HepG2 (cell line): ENCODE data around the gene PHF5A. TPM values are rescaled to one million over a fixed set of nuclear protein-coding genes. Genes with fewer than 3 reads are reported as not detected.

Experiments used
- FOXA1 ChIP-seq, 2 experiments: fragments of 450-650 bp in 1 of 2; sonication (generic) in 1 of 2; formaldehyde crosslinking in 1 of 2; IDR thresholded peaks; 2 replicates each; pipeline versions ENCODE4 v1.4.0 to v1.6.1; 2016 to 2020; ENCODE audit warnings: missing genetic modification reagents in 1 of 2
- MYNN ChIP-seq: sonication (generic); formaldehyde crosslinking; IDR thresholded peaks from 2 replicates; pipeline ENCODE4 v1.4.0; 2020; ENCODE audit warnings: mild to moderate bottlenecking, low read depth, missing genetic modification reagents
- TFDP1 ChIP-seq: IDR thresholded peaks from 2 replicates; pipeline ENCODE4 v1.6.1; 2016; ENCODE audit warnings: missing compliant biosample characterization, missing genetic modification reagents, borderline replicate concordance
- THAP8 ChIP-seq: sonication (generic); formaldehyde crosslinking; IDR thresholded peaks from 2 replicates; pipeline ENCODE4 v1.5.1; 2020; ENCODE audit warnings: missing genetic modification reagents, mild to moderate bottlenecking, borderline replicate concordance
- ZFP82 ChIP-seq: sonication (generic); formaldehyde crosslinking; IDR thresholded peaks from 2 replicates; pipeline ENCODE4 v1.5.1; 2020; ENCODE audit warnings: mild to moderate bottlenecking, missing genetic modification reagents, borderline replicate concordance
- ZKSCAN8 ChIP-seq: IDR thresholded peaks from 2 replicates; pipeline ENCODE4 v1.6.1; 2016; ENCODE audit warnings: borderline replicate concordance, missing genetic modification reagents, missing compliant biosample characterization
- ZMAT3 ChIP-seq: sonication (generic); formaldehyde crosslinking; conservative IDR thresholded peaks from 2 replicates; pipeline ENCODE4 v1.7.0; 2021; ENCODE audit warnings: missing genetic modification reagents
- ZNF318 ChIP-seq: sonication (generic); formaldehyde crosslinking; IDR thresholded peaks from 2 replicates; pipeline ENCODE4 v1.4.0; 2020; ENCODE audit warnings: mild to moderate bottlenecking, missing genetic modification reagents
- ZNF335 ChIP-seq: sonication (generic); formaldehyde crosslinking; IDR thresholded peaks from 2 replicates; pipeline ENCODE4 v1.4.0; 2020; ENCODE audit warnings: missing genetic modification reagents
- ZNF354B ChIP-seq: sonication (generic); formaldehyde crosslinking; IDR thresholded peaks from 2 replicates; pipeline ENCODE4 v1.8.0; 2022; ENCODE audit warnings: mild to moderate bottlenecking, missing genetic modification reagents
- ZNF556 ChIP-seq: sonication (generic); formaldehyde crosslinking; IDR thresholded peaks from 2 replicates; pipeline ENCODE4 v1.4.0; 2020; ENCODE audit warnings: mild to moderate bottlenecking, missing genetic modification reagents, borderline replicate concordance
- ZSCAN22 ChIP-seq: sonication (generic); formaldehyde crosslinking; IDR thresholded peaks from 2 replicates; pipeline ENCODE4 v1.4.0; 2020; ENCODE audit warnings: mild to moderate bottlenecking, missing genetic modification reagents
- polyA plus RNA-seq, 8 experiments: library from polyadenylated mRNA; depleted of rRNA in 3 of 8; stranded (reverse) in 7 of 8; unstranded in 1 of 8; fragments of >200 nt; fragmentation: Illumina TruSeq in 4 of 8; extraction: Trizol in 4 of 8; gene quantifications; 2 replicates each; pipeline versions ENCODE4 v1.2.1 to v1.2.3, GENCODE V29; 2011 to 2016; ENCODE audit warnings: low read depth in 4 of 8, missing spikeins in 1 of 8, mixed read lengths in 1 of 8; ENCODE audit not compliant: insufficient read depth in 1 of 8
- total RNA-seq, 5 experiments: library from RNA; depleted of rRNA; stranded (reverse); fragments of >200 nt; fragmentation: Illumina TruSeq; extraction: Trizol; gene quantifications; 2 replicates each; pipeline ENCODE4 v1.2.3, GENCODE V29; 2016; ENCODE audit warnings: low read depth in 1 of 5
- TF ChIP-seq, protein P1 (sequence below): IDR thresholded peaks from 2 replicates; pipeline ENCODE4 v1.6.1; 2018; ENCODE audit warnings: missing genetic modification reagents, mild to moderate bottlenecking, missing compliant biosample characterization
- TF ChIP-seq, protein P2 (sequence below): sonication (generic); formaldehyde crosslinking; IDR thresholded peaks from 2 replicates; pipeline ENCODE4 v1.5.0; 2020; ENCODE audit warnings: mild to moderate bottlenecking, missing genetic modification reagents

Gene PHF5A
- total and polyA plus RNA-seq, 2 of the 13 experiments (the other 11 are each of a cell fraction or from before 2014, with no cell fraction given): 56.6 to 105 TPM

DNA sequence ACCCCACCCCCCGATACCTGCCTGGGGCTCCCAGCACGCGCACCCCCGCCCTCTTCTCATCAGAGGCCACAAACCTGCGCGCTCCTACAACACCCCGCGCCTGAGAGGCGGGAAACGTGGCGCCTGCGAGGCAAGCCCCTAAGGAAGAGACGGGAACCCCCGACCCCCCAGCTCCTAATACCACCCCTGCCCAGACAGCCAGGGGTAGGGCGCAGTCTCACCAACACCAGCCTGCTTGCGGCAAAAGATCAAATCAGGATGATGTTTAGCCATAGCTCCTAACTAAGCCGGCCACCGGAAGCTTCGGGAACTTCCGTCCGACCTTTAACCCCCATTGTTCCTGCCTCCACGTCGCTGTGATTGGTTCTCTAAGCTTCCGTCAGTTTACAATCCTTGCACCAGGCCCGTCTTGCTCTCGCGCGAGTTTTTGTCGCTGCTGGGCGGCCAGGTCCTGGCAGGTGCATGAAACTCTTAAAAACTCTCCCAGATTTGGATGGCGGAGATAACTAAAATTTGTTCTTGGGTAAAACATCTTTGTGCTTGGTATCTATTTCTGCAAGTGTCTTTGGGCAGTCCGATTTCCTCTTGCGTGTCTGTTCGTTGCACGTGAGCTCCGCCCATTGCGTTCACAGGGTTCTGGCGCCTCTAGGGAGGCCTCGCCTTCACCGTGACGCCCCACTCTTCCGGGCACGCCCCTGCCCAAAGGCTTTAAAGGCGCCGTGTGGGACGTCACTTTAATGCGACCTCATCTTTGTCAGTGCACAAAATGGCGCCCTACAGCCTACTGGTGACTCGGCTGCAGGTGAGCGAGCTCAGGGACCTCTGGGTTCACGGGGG lies at the start of gene PHF5A, which contains the start of gene ACO2 (continued):
- TF ChIP-seq, protein P1, sequence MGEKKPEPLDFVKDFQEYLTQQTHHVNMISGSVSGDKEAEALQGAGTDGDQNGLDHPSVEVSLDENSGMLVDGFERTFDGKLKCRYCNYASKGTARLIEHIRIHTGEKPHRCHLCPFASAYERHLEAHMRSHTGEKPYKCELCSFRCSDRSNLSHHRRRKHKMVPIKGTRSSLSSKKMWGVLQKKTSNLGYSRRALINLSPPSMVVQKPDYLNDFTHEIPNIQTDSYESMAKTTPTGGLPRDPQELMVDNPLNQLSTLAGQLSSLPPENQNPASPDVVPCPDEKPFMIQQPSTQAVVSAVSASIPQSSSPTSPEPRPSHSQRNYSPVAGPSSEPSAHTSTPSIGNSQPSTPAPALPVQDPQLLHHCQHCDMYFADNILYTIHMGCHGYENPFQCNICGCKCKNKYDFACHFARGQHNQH: peak; percentile 75; the same call in 1 of the 2 replicates
- peak; percentile 89 for TF ChIP-seq ZMAT3 (CRISPR knock-in tag)
- no peak for TF ChIP-seq ZSCAN22 (CRISPR knock-in tag)
- no peak; the same call in 1 of the 2 replicates for TF ChIP-seq ZNF335 (CRISPR knock-in tag)
- TF ChIP-seq, protein P2, sequence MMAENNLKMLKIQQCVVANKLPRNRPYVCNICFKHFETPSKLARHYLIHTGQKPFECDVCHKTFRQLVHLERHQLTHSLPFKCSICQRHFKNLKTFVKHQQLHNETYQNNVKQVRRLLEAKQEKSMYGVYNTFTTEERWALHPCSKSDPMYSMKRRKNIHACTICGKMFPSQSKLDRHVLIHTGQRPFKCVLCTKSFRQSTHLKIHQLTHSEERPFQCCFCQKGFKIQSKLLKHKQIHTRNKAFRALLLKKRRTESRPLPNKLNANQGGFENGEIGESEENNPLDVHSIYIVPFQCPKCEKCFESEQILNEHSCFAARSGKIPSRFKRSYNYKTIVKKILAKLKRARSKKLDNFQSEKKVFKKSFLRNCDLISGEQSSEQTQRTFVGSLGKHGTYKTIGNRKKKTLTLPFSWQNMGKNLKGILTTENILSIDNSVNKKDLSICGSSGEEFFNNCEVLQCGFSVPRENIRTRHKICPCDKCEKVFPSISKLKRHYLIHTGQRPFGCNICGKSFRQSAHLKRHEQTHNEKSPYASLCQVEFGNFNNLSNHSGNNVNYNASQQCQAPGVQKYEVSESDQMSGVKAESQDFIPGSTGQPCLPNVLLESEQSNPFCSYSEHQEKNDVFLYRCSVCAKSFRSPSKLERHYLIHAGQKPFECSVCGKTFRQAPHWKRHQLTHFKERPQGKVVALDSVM (CRISPR knock-in tag): no peak
- no peak for TF ChIP-seq MYNN (CRISPR knock-in tag)
- peak; percentile 55; the same call in 1 of the 2 replicates for TF ChIP-seq ZNF318 (CRISPR knock-in tag)
- TF ChIP-seq ZKSCAN8: peak; percentile 42; the same call in 1 of the 2 replicates
- peak; percentile 58; the same call in 1 of the 2 replicates for TF ChIP-seq ZNF556
- TF ChIP-seq TFDP1 (CRISPR knock-in tag): peak; percentile 53; the same call in 1 of the 2 replicates
- no peak for TF ChIP-seq FOXA1 (IDR thresholded peaks at IDR 0.05)
- peak; percentile 37; the same call in 1 of the 2 replicates for TF ChIP-seq FOXA1 (CRISPR knock-in tag; IDR thresholded peaks at IDR 0.05)
- TF ChIP-seq ZNF354B (CRISPR knock-in tag): 0 out of 2 replicates have a peak, but pooled peaks have one; percentile 11
- no peak for TF ChIP-seq THAP8 (CRISPR knock-in tag)
- no peak for TF ChIP-seq ZFP82 (CRISPR knock-in tag)
